Upper lobe of left lung (tissue), 4 donors: ENCODE measurements around the gene NRP1.

Experiments
- CTCF ChIP-seq, 6 experiments: fragments of 450-650 bp in 4 of 6; fragments of 200-600 bp in 2 of 6; sonication (generic) in 2 of 6; IDR thresholded peaks; one replicate each; pipeline ENCODE4 v1.5.1; 2016 to 2019; ENCODE audit warnings: antibody characterized with exemption in 6 of 6
- EP300 ChIP-seq, 4 donors: sonication (generic); formaldehyde crosslinking; IDR thresholded peaks; one replicate each; pipeline ENCODE4 v1.5.1; 2017; ENCODE audit warnings: antibody characterized with exemption in 4 of 4, control low read depth in 2 of 4
- POLR2A ChIP-seq, 4 donors: fragments of 450-650 bp; IDR thresholded peaks; one replicate each; pipeline ENCODE4 v1.5.1; 2016 to 2017; ENCODE audit warnings: antibody characterized with exemption in 4 of 4, mild to moderate bottlenecking in 2 of 4
- POLR2AphosphoS5 ChIP-seq, 2 donors: sonication (generic); formaldehyde crosslinking; IDR thresholded peaks; one replicate each; pipeline ENCODE4 v1.5.1; 2017; ENCODE audit warnings: antibody characterized with exemption in 2 of 2

DNA sequence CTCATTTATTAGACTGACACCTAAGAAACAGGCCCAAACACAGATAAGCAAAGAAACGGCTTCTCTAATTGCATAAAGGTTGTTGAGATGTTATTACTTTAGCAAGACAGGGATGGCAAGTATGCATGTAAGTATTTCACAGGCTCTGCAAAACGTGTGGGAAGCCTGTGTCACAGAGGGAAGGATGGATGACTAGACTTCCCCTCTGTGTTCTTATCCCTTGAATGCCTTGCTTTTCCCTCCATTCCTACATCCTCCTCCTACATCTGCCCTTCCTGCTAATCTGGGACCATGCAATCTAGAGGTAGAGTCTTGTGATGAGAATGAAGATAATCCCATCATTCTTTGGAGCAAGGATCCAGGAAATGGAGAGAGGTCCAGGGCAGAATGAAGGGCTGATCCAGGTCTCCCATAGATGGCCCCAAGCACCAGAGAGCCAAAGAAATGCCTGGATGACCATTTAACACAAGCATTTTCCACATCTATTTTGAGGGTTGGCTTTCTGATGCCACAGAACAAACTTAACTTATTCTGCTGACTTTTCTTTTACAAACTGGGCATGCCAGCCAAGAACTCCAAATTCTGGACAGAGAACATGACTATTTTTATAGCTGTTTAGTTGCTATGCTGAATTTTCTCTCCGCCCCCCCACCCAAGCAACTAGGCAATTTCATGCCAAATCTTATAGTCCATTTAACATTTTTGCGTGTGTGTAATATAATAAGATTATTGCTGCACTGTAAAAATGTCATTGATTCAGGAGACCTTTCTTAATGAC lies 48.1 kb downstream of the NRP1 start:
- TF ChIP-seq CTCF (IDR thresholded peaks at IDR 0.05) (no peak), POLR2A (IDR thresholded peaks at IDR 0.05) (no peak), POLR2AphosphoS5 (IDR thresholded peaks at IDR 0.05) (no peak), EP300 (IDR thresholded peaks at IDR 0.05) (no peak)
